ENCODE data around the gene LBH.

The LBH gene

GRCh38 chr2:30217644-30218337 lies 13.5 kb upstream of the LBH start:
- DNase-seq: no peak

DNA sequence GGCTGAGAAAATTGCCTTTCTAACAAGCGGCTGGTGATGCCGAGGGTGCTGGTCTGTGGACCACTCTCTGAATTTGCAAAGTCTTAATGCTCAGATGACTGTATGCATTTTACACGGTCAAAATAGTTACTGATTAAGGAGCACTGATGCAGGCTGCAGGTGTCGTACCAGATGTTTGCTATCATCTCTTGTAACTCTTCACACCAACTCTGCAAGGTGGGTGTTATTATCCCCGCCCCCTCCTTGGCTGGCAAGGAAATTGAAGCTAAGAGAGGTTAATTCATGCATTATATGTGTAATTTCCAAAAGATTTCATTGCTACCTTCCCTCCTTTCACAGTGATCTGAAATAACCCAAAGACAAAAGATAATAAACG lies 13.0 kb upstream of the LBH start:
- no peak for DNase-seq

DNA sequence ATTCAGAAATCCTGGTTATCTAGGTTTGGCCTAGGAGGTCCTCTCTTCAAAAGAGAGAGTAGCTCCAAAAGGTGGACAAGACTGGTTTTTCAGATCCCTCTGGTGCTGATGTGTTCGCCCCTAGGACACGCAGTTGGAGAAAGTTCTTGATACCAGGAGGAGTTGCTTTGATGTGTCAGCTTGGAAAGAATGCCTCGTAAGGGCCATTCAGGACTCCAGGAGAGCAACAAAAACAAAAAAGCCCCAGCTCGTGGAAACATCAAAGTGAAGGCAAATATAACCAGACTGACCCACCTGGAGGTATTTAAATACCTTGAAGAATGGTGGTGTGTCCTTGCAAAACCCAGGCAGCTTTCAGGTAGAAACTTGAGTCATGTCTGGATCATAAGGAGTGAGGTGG lies 12.5 kb upstream of the LBH start:
- no peak for DNase-seq

GRCh38 chr2:30219886-30220875 lies 11.2 kb upstream of the LBH start:
- no peak for DNase-seq

DNA sequence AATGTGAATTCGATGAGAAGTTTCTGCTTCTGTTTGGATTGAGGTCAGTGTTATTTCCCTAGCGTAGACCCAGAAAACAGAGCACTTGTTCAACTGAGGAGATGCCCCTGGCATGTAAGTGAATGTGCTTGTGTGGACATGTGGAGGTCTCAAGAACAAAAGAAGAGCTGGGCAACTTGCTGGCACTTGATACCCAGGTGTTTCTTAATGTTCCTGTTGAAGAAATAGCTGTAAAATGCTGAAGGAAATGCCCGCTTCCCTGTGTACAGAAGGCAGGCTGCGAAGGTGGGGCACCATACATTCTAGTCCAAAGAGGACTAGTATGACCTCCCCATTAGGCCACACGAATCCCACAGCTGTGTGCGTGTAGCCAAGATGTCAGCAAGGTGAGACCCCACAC lies 9.8 kb upstream of the LBH start:
- no peak for DNase-seq

- no peak for DNase-seq
Observed at GRCh38 chr2:30222031-30222430, 9.3 kb upstream of the LBH start.

- no peak for DNase-seq
Observed at GRCh38 chr2:30222636-30223360, 8.5 kb upstream of the LBH start.

GRCh38 chr2:30223413-30223874 lies 7.9 kb upstream of the LBH start:
- no peak for DNase-seq

DNA sequence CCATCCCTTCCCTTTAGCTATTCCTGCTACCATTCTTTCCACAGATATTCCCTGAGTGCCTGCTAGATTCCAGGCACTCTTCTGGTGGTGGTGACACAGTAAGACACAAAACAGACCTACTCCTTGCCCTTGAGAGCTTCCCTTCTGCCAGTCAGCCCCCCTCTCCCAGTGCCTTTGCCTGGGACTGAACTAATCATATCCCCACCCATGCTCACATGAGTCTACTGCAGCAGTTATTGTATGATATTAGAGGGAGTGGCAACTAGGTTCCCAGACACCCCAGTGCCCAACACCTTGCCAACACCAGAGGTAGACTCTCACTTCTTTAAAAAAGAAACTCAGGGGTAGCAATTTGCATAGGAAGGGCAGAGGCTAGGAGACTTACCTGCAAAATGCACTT lies 7.2 kb upstream of the LBH start:
- DNase-seq: no peak

DNA sequence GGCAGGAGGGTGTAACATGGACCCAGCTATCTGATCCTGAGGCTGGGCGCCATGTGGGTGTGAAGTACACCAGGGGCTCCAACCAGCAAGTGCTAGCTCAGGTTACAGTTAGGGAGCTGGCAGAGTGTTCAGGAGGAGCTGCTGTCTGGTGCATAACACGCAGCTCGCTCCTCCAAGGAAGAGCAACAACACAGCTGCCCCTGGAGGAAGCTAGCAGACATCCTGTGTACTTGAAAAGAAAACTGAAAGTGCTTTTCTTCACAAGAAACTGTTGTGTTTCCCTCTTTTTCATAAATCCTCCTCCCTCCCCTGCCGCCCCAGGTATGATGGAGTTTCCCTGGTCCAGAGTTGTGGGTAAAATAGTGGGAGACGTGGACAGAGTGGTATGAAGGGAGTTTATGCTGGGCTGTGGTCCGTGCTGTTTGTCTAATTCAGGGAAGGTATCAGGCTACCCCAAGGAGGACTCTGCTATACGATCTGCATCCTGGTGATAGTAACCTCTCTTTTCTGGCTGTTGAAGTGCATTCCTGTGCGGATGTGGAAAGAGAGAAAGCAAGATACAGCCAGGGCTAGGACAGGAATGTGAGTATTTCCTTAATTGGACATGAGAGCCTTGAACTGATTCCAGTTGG lies 6.1 kb upstream of the LBH start:
- no peak for DNase-seq

GRCh38 chr2:30226144-30227032 lies 4.9 kb upstream of the LBH start:
- no peak for DNase-seq

DNA sequence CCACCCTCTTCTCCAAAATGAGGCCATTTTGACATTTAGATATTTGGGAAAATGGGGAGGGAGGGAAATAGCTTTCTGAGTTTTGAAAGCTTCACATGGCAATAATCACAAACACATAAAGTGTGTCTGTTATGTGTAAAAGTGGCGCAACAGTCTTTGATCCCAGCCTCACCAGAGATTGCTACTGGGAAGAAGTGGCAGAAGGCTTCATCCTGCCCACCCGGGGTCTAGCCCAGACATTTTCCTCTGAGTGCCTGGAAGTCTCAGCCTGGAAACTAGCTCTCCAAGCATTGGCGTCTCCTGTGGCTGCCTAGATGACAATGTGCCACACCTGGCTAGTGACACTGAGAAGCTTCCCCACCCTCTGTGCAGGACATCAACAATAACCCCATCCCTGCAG lies 1.7 kb upstream of the LBH start:
- no peak for DNase-seq

GRCh38 chr2:30230497-30231211 lies 680 bp upstream of the LBH start:
- no peak for DNase-seq

GRCh38 chr2:30231996-30232800 lies 864 bp downstream of the LBH start:
- DNase-seq: no peak

DNA sequence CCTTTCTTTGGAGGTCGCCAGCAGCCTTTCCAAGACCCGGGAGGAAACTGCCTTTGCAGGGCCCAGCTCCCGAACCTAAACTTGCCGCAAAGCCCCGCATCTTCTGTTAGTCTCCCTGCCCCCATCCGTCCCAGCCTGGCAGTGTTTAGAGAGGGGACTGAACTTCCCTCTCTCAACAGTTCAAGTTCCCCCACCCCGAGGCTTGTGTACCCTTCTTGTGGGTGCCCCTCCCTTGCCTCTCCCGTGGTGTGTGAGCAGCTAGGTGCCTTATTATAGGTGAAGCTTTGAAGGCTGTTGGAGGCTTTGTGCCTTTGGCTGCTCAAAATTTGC lies 1.4 kb downstream of the LBH start:
- DNase-seq: no peak

GRCh38 chr2:30233271-30234009 lies 2.1 kb downstream of the LBH start:
- DNase-seq: no peak

GRCh38 chr2:30234180-30234971 lies 3.0 kb downstream of the LBH start:
- no peak for DNase-seq

DNA sequence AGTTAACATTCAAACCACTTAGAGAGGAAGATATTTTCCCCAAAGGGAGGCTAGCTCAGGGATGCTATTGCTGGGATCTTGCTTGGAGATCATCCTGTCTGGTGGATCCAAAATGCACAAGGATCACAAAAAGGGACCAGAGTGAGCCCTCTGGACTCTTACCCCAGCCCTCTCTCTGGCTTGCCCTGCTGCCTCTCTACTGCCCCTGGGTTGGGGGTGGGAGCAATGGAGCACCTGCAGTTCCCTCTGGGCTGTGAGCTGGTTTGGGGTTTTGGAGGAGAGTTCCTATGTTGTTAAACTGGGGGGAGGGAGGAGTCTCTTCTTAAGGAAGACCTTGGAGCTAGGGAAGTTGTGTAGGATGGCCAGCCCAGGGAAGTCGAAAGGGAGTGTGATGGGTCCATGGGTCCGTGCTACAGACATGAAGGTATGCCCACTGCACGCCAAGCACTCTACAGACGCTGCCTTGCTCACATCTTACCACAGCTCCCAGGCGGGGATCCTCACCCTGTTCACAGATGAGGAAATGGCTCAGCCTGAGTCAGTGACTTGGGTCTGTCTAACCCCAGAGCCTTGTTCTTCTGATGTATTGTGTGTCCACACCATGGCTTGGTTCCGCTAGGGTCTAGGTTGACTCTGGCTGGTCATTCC lies 3.8 kb downstream of the LBH start:
- DNase-seq: no peak
